H1 (cell line): ENCODE measurements around the gene MRPL42. TPM values are rescaled to one million over a fixed set of nuclear protein-coding genes. Genes with fewer than 3 reads are reported as not detected.

Source experiments
- CTCF ChIA-PET: fragments of 300-600 bp; sonication (Branson Sonifier 250); formaldehyde crosslinking; loops from one replicate; lab custom pipeline; 2021; ENCODE audit not compliant: partially characterized antibody; lab: Charles Lee
- POLR2A ChIA-PET: fragments of 300-600 bp; sonication (Branson Sonifier 250); formaldehyde crosslinking; loops from one replicate; lab custom pipeline; 2021; ENCODE audit warnings: inconsistent platforms; ENCODE audit not compliant: partially characterized antibody; lab: Charles Lee
- DNase-seq, 2 experiments: peaks; one replicate each; pipeline versions ENCODE4 v3.0.0 to v3.0.0-alpha.2; 2010 to 2022; ENCODE audit warnings: low spot score in 2 of 2, low read depth in 1 of 2, mixed read lengths in 1 of 2
- FAIRE-seq: peaks from 2 replicates; lab custom pipeline; 2011; peaks lifted over from hg19 to GRCh38; lab: Jason Lieb, UNC
- H2AFZ ChIP-seq: 2 replicates; pipeline ENCODE4 v1.8.1; 2012; ENCODE audit warnings: low read length, inconsistent platforms
- H2AK5ac ChIP-seq: 2 replicates; pipeline ENCODE4 v1.6.1; 2013; ENCODE audit warnings: low read depth, low read length
- H2BK120ac ChIP-seq: replicated peaks from 2 replicates; pipeline ENCODE3; 2013; ENCODE audit warnings: low read depth, low read length, inconsistent platforms
- H2BK12ac ChIP-seq: 2 replicates; pipeline ENCODE4 v1.6.1; 2013; ENCODE audit warnings: low read depth, low read length
- H2BK15ac ChIP-seq: 2 replicates; pipeline ENCODE4 v1.6.1; 2013; ENCODE audit warnings: low read length
- H2BK20ac ChIP-seq: 2 replicates; pipeline ENCODE4 v1.6.1; 2013; ENCODE audit warnings: low read length
- H2BK5ac ChIP-seq: 2 replicates; pipeline ENCODE4 v1.6.1; 2013; ENCODE audit warnings: low read depth, low read length
- H3K14ac ChIP-seq: 2 replicates; pipeline ENCODE4 v1.6.1; 2013; ENCODE audit warnings: inconsistent platforms; ENCODE audit not compliant: insufficient read length
- H3K18ac ChIP-seq: 2 replicates; pipeline ENCODE4 v1.6.1; 2013; ENCODE audit warnings: low read length; ENCODE audit errors: extremely low read depth
- H3K23ac ChIP-seq: 2 replicates; pipeline ENCODE4 v1.6.1; 2013; ENCODE audit warnings: inconsistent platforms; ENCODE audit not compliant: insufficient read length
- H3K23me2 ChIP-seq: 2 replicates; pipeline ENCODE4 v1.6.1; 2013; ENCODE audit warnings: low read depth, low read length
- H3K27ac ChIP-seq: 2 replicates; pipeline ENCODE4 v1.6.1; 2011; ENCODE audit warnings: low read depth, low read length, inconsistent platforms
- H3K27me3 ChIP-seq, 4 experiments: replicated peaks in 1 of 4; 1 replicate in 1 of 4; 2 replicates in 3 of 4; pipeline versions ENCODE4 v1.6.1 to v1.8.1; 2011 to 2013; ENCODE audit warnings: low read length in 3 of 4, mild to moderate bottlenecking in 3 of 4, inconsistent platforms in 2 of 4, mixed read lengths in 2 of 4, moderate library complexity in 1 of 4; ENCODE audit not compliant: control insufficient read depth in 3 of 4, insufficient read depth in 3 of 4; ENCODE audit errors: extremely low read depth in 1 of 4
- H3K36me3 ChIP-seq, 4 experiments: 2 replicates each; pipeline versions ENCODE4 v1.6.1 to v1.8.1; 2011 to 2013; ENCODE audit warnings: mild to moderate bottlenecking in 4 of 4, low read length in 3 of 4, moderate library complexity in 2 of 4, control low read depth in 1 of 4, inconsistent platforms in 1 of 4; ENCODE audit not compliant: insufficient read depth in 4 of 4, control insufficient read depth in 2 of 4
- H3K4ac ChIP-seq: replicated peaks from 2 replicates; pipeline ENCODE3; 2013; ENCODE audit warnings: low read length, low read depth, mixed read lengths, inconsistent platforms; ENCODE audit not compliant: insufficient read length
- H3K4me1 ChIP-seq, 4 experiments: replicated peaks in 1 of 4; 1 replicate in 1 of 4; 2 replicates in 3 of 4; pipeline versions ENCODE4 v1.6.1 to v1.8.1; 2011 to 2013; ENCODE audit warnings: low read length in 3 of 4, inconsistent platforms in 2 of 4, mixed read lengths in 1 of 4; ENCODE audit not compliant: insufficient read depth in 4 of 4, control insufficient read depth in 3 of 4
- H3K4me2 ChIP-seq, 2 experiments: 2 replicates each; pipeline versions ENCODE4 v1.6.1 to v1.8.1; 2011 to 2013; ENCODE audit warnings: low read depth in 2 of 2, low read length in 2 of 2, control low read depth in 1 of 2, inconsistent platforms in 1 of 2, mild to moderate bottlenecking in 1 of 2; ENCODE audit not compliant: insufficient read depth in 1 of 2
- H3K4me3 ChIP-seq, 4 experiments: fragments of 200-600, 300-600 bp in 1 of 4; sonication (generic), shearing (Covaris generic), sonication (Bioruptor Twin) in 1 of 4; 2 replicates each; pipeline versions ENCODE4 v1.5.1 to v1.8.1; 2011 to 2016; ENCODE audit warnings: low read length in 4 of 4, low read depth in 3 of 4, control low read depth in 2 of 4, inconsistent platforms in 2 of 4, mild to moderate bottlenecking in 2 of 4, mixed read lengths in 1 of 4, moderate library complexity in 1 of 4; ENCODE audit not compliant: insufficient read depth in 2 of 4; ENCODE audit errors: extremely low read depth in 1 of 4
- H3K56ac ChIP-seq: replicated peaks from 2 replicates; pipeline ENCODE3; 2013; ENCODE audit warnings: low read depth, mild to moderate bottlenecking, mixed read lengths, low read length, inconsistent platforms; ENCODE audit not compliant: insufficient read length
- H3K79me1 ChIP-seq: 2 replicates; pipeline ENCODE4 v1.6.1; 2013; ENCODE audit warnings: low read depth, low read length, control low read depth
- H3K79me2 ChIP-seq, 2 experiments: 2 replicates each; pipeline versions ENCODE4 v1.6.1 to v1.8.1; 2012 to 2013; ENCODE audit warnings: low read length in 2 of 2, mild to moderate bottlenecking in 2 of 2, inconsistent platforms in 1 of 2; ENCODE audit not compliant: insufficient read depth in 2 of 2, control insufficient read depth in 1 of 2
- H3K9ac ChIP-seq, 4 experiments: replicated peaks in 1 of 4; 1 replicate in 1 of 4; 2 replicates in 3 of 4; pipeline versions ENCODE4 v1.6.1 to v1.8.1; 2011 to 2013; ENCODE audit warnings: low read depth in 3 of 4, low read length in 3 of 4, control low read depth in 2 of 4, mild to moderate bottlenecking in 2 of 4, moderate library complexity in 2 of 4, inconsistent platforms in 1 of 4; ENCODE audit errors: extremely low read depth in 1 of 4
- H3K9me3 ChIP-seq, 2 experiments: 2 replicates each; pipeline versions ENCODE4 v1.6.1 to v1.8.1; 2012 to 2013; ENCODE audit warnings: mild to moderate bottlenecking in 2 of 2, moderate library complexity in 2 of 2, control low read depth in 1 of 2, inconsistent platforms in 1 of 2, low read depth in 1 of 2, low read length in 1 of 2, mixed read lengths in 1 of 2; ENCODE audit not compliant: insufficient read depth in 2 of 2
- H4K20me1 ChIP-seq, 2 experiments: replicated peaks in 1 of 2; 2 replicates each; pipeline versions ENCODE3 to v1.8.1; 2011 to 2013; ENCODE audit warnings: inconsistent platforms in 2 of 2, low read length in 2 of 2, mild to moderate bottlenecking in 1 of 2; ENCODE audit not compliant: insufficient read depth in 2 of 2, control insufficient read depth in 1 of 2
- H4K5ac ChIP-seq: 2 replicates; pipeline ENCODE4 v1.6.1; 2013; ENCODE audit warnings: low read length, low read depth, mixed read lengths, inconsistent platforms; ENCODE audit not compliant: insufficient read length
- H4K8ac ChIP-seq: 2 replicates; pipeline ENCODE4 v1.8.0; 2013; ENCODE audit warnings: mild to moderate bottlenecking, moderate library complexity, low read length, inconsistent platforms; ENCODE audit not compliant: insufficient read depth; ENCODE audit errors: extremely low read depth
- H4K91ac ChIP-seq: replicated peaks from 2 replicates; pipeline ENCODE3; 2013; ENCODE audit warnings: low read length, mixed read lengths, inconsistent platforms; ENCODE audit not compliant: insufficient read length
- RAD21 ChIP-seq, 2 experiments: IDR thresholded peaks in 1 of 2; conservative IDR thresholded peaks in 1 of 2; 2 replicates each; pipeline ENCODE4 v1.6.1; 2011; ENCODE audit warnings: low read depth in 2 of 2, low read length in 2 of 2, improper control_type of control experiment in 1 of 2, inconsistent platforms in 1 of 2, mild to moderate bottlenecking in 1 of 2, moderate library complexity in 1 of 2
- SIN3A ChIP-seq, 2 experiments: IDR thresholded peaks in 1 of 2; conservative IDR thresholded peaks in 1 of 2; 2 replicates each; pipeline ENCODE4 v1.6.1; 2011 to 2012; ENCODE audit warnings: low read length in 2 of 2, improper control_type of control experiment in 1 of 2, low read depth in 1 of 2, mild to moderate bottlenecking in 1 of 2
- TBP ChIP-seq: IDR thresholded peaks from 2 replicates; pipeline ENCODE4 v1.6.1; 2011; ENCODE audit warnings: low read depth, low read length, improper control_type of control experiment
- WGBS, 2 experiments: shearing (Covaris generic) in 1 of 2; methylation state at CpG; one replicate each; pipeline versions ENCODE4 v1.1.6 to v1.1.7; 2013 to 2015; ENCODE audit warnings: low lambda C conversion rate in 2 of 2, mixed read lengths in 2 of 2, inconsistent platforms in 1 of 2, low coverage in 1 of 2, missing lambda C conversion rate in 1 of 2; ENCODE audit not compliant: insufficient replicate concordance in 2 of 2, insufficient coverage in 1 of 2, insufficient read length in 1 of 2; ENCODE audit errors: extremely low coverage in 1 of 2, missing lambda C conversion rate in 1 of 2; 5-methylcytosine and 5-hydroxymethylcytosine counted together
- polyA plus RNA-seq, 7 experiments: library from polyadenylated mRNA; depleted of rRNA in 3 of 7; stranded (reverse) in 5 of 7; unstranded in 2 of 7; fragments of >200 nt in 5 of 7; fragments of 200-250 nt in 2 of 7; gene quantifications; 1 replicate in 5 of 7; 2 replicates in 1 of 7; 4 replicates in 1 of 7; pipeline versions ENCODE4 v1.2.1 to v1.2.3, GENCODE V29; 2011 to 2013; ENCODE audit warnings: missing spikeins in 2 of 7, mixed read lengths in 2 of 7
- total RNA-seq: library from RNA; stranded (reverse); fragmentation: NEBNext Ultra II Directional; extraction: Animal tissue kit (Norgen Biotek cat#: 25700); gene quantifications from 2 replicates; pipeline ENCODE4 v1.2.1, GENCODE V29; 2021
- TF ChIP-seq, protein P1 (sequence below), 3 experiments: IDR thresholded peaks; 1 replicate in 2 of 3; 2 replicates in 1 of 3; pipeline versions ENCODE4 v1.5.1 to v1.6.1; 2011; ENCODE audit warnings: low read length in 3 of 3, mild to moderate bottlenecking in 3 of 3, inconsistent platforms in 2 of 3, low read depth in 1 of 3, moderate library complexity in 1 of 3; ENCODE audit not compliant: insufficient read depth in 1 of 3; ENCODE audit errors: control extremely low read depth in 1 of 3

MRPL42 gene
- total and polyA plus RNA-seq, 2 of the 8 experiments (the other 6 are each of a cell fraction or from before 2014, with no cell fraction given) = 110 to 176 TPM

DNA sequence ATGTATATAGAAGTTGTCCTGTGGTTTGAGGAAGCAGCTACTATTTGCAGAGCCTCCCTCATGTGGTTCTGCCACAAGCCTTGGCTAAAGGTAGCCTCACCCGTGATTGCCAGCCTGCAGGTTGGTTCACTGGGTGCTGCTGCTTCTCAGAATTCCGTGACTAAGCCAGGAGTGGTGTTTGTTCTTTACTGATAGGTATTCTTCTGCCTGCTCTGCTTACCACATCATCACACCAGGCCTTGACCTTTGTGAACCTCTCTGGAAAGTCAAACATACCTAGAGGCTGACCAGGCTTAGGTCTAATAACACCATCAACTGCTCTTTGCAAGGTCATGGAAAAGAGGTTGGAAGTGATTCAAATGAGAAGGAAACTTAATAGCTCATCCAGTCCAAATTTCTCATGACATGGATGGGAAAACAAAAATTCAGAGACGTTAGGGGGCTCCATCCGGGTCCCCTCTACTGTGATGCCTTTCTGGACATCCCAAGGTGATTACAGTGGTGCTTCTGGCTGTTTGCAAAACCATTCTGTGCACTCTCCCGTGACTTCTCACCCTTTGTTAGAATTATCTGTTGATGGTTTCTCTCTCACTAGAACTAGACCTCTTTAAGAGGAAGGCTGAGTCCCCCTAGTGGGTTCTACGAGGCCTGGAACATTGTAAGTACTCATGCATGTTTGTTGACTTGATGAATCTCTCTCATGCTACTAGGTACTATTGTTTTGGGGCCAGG is 96.7 kb downstream of the MRPL42 start:
- Histone ChIP-seq H2BK12ac (no peak overlapping the region), H3K27me3 (no peaks in the 10 kb centered on the region), H4K5ac (no peak overlapping the region), H3K9ac (no peak overlapping the region), H3K18ac (no peak overlapping the region), H2BK15ac (no peak overlapping the region), H3K23me2 (no peaks in the 10 kb centered on the region)
- no peak for FAIRE-seq
- TF ChIP-seq SIN3A (conservative IDR thresholded peaks at IDR 0.05 in 1 of 2, IDR thresholded peaks at IDR 0.05 in 1 of 2; ENCODE audit: low read depth in 1 of 2, low read length in 2 of 2) (0 out of 4 replicates have a peak, but pooled peaks of 1 of the 2 experiments have one; percentile 23), TBP (no peak), RAD21 (IDR thresholded peaks at IDR 0.05 in 1 of 2, conservative IDR thresholded peaks at IDR 0.05 in 1 of 2; ENCODE audit: low read depth in 2 of 2, low read length in 2 of 2) (peak; percentile 44 to 62)
- TF ChIP-seq, protein P1, sequence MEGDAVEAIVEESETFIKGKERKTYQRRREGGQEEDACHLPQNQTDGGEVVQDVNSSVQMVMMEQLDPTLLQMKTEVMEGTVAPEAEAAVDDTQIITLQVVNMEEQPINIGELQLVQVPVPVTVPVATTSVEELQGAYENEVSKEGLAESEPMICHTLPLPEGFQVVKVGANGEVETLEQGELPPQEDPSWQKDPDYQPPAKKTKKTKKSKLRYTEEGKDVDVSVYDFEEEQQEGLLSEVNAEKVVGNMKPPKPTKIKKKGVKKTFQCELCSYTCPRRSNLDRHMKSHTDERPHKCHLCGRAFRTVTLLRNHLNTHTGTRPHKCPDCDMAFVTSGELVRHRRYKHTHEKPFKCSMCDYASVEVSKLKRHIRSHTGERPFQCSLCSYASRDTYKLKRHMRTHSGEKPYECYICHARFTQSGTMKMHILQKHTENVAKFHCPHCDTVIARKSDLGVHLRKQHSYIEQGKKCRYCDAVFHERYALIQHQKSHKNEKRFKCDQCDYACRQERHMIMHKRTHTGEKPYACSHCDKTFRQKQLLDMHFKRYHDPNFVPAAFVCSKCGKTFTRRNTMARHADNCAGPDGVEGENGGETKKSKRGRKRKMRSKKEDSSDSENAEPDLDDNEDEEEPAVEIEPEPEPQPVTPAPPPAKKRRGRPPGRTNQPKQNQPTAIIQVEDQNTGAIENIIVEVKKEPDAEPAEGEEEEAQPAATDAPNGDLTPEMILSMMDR (IDR thresholded peaks at IDR 0.05; ENCODE audit: control extremely low read depth in 1 of 3, insufficient read depth in 1 of 3, low read depth in 1 of 3, low read length in 3 of 3) = peak in 2 of 3 experiments; percentile 30 to 32; a peak in 2 of 4 replicates
- TF ChIP-seq, all 59 proteins: peak for 3
- H3K4ac ChIP-seq = no peak overlapping the region
- no peaks in the 10 kb centered on the region for H3K4me1 ChIP-seq
- no peaks in the 10 kb centered on the region for H3K79me2 ChIP-seq
- DNase-seq = no peak
- ChIA-PET CTCF (interaction anchor here (0.7 to 1.2 kb wide), 6 partner anchors 29 to 327 kb away, joined by 3 to 5 read pairs (median 4); no protein-coding TSS in a partner anchor), POLR2A (interaction anchor here (1.4 kb wide), 1 partner anchor 11 kb away, joined by 3 read pairs; no protein-coding TSS in a partner anchor)
- WGBS, 2 experiments = 84% methylated on average over 6 of the region's 6 CpGs; no CpG with 5 or more reads in 1 of the 2 experiments
- H3K4me3 ChIP-seq = no peak overlapping the region
- no peak overlapping the region for H3K23ac ChIP-seq
- no peak overlapping the region for H4K8ac ChIP-seq
- H2AK5ac ChIP-seq = no peak overlapping the region
- peaks cover 0 to 3% of the 10 kb centered on the region in 2 experiments; a peak in 1 of 4 replicates for H3K9me3 ChIP-seq
- no peak overlapping the region for H2AFZ ChIP-seq
- H3K36me3 ChIP-seq = no peaks in the 10 kb centered on the region
- H3K14ac ChIP-seq = no peak overlapping the region
- H2BK5ac ChIP-seq = no peak overlapping the region
- H4K91ac ChIP-seq = no peak overlapping the region
- no peak overlapping the region for H2BK20ac ChIP-seq
- H4K20me1 ChIP-seq = no peaks in the 10 kb centered on the region
- H3K27ac ChIP-seq = no peak overlapping the region
- no peak overlapping the region for H3K56ac ChIP-seq
- H2BK120ac ChIP-seq = no peak overlapping the region
- no peaks in the 10 kb centered on the region for H3K79me1 ChIP-seq
- H3K4me2 ChIP-seq = no peak overlapping the region
